Esophagus muscularis mucosa (tissue), 4 donors: ENCODE results near the gene ADAMTS14. TPM values are rescaled to one million over a fixed set of nuclear protein-coding genes. Genes with fewer than 3 reads are reported as not detected.

Source experiments
- DNase-seq: peaks from one replicate; pipeline ENCODE4 v3.0.0-alpha.2; 2017; ENCODE audit errors: extremely low spot score
- H3K27ac ChIP-seq, 4 donors: fragments of 200-600 bp; sonication (generic); replicated peaks in 1 of 4; 1 replicate in 3 of 4; 2 replicates in 1 of 4; pipeline ENCODE4 v1.5.1; 2016 to 2019; ENCODE audit warnings: mild to moderate bottlenecking in 1 of 4
- H3K27me3 ChIP-seq, 4 donors: fragments of 200-600 bp; sonication (generic); one replicate each; pipeline versions ENCODE4 v1.5.1 to v1.6.0; 2016 to 2019
- H3K36me3 ChIP-seq, 4 donors: fragments of 200-600 bp; sonication (generic); one replicate each; pipeline ENCODE4 v1.5.1; 2016 to 2019
- H3K4me1 ChIP-seq, 4 donors: fragments of 200-600 bp; sonication (generic); one replicate each; pipeline ENCODE4 v1.5.1; 2016 to 2019
- H3K4me3 ChIP-seq, 4 donors: fragments of 200-600 bp; sonication (generic); 1 replicate in 2 of 4; 2 replicates in 2 of 4; pipeline ENCODE4 v1.5.1; 2016 to 2019; ENCODE audit warnings: mild to moderate bottlenecking in 4 of 4, moderate library complexity in 1 of 4
- H3K9me3 ChIP-seq, 4 donors: fragments of 200-600 bp; sonication (generic); 1 replicate in 3 of 4; 2 replicates in 1 of 4; pipeline ENCODE4 v1.5.1; 2016 to 2019
- CTCF ChIP-seq, 3 experiments: fragments of 200-600 bp in 2 of 3; fragments of 450-650 bp in 1 of 3; sonication (generic) in 2 of 3; IDR thresholded peaks; one replicate each; pipeline ENCODE4 v1.5.1; 2017 to 2019; ENCODE audit warnings: antibody characterized with exemption in 3 of 3, mild to moderate bottlenecking in 2 of 3, moderate library complexity in 1 of 3
- EP300 ChIP-seq: sonication (generic); formaldehyde crosslinking; IDR thresholded peaks from one replicate; pipeline ENCODE4 v1.6.1; 2017; ENCODE audit warnings: antibody characterized with exemption
- POLR2A ChIP-seq: fragments of 450-650 bp; IDR thresholded peaks from one replicate; pipeline ENCODE4 v1.6.1; 2017; ENCODE audit warnings: antibody characterized with exemption, moderate library complexity, mild to moderate bottlenecking, low read depth
- POLR2AphosphoS5 ChIP-seq, 2 donors: sonication (generic); formaldehyde crosslinking; IDR thresholded peaks; one replicate each; pipeline ENCODE4 v1.6.1; 2017; ENCODE audit warnings: antibody characterized with exemption in 2 of 2
- WGBS: methylation state at CpG from one replicate; pipeline ENCODE4 v1.1.5; 2018; 5-methylcytosine and 5-hydroxymethylcytosine counted together
- intact Hi-C: fragments of 100-400 bp; cut with DNase I; formaldehyde crosslinking; loops from one replicate; pipeline ENCODE4 v1.15.1; 2023
- total RNA-seq, 4 donors: library from RNA; depleted of rRNA; stranded (reverse); fragments of >200 nt; gene quantifications; one replicate each; pipeline versions ENCODE4 v1.1.0 to v1.2.1, GENCODE V29; 2016

Gene ADAMTS14
- total RNA-seq, 4 donors from 2014 or later = 0.13 to 0.50 TPM; not detected in 2

GRCh38 chr10:70730955-70731354 lies 58.6 kb downstream of the ADAMTS14 start:
- Histone ChIP-seq H3K4me1 (peaks cover 0 to 4% (median 0%) of the 10 kb centered on the region in 4 donors), H3K9me3 (no peaks in the 10 kb centered on the region), H3K27me3 (no peaks in the 10 kb centered on the region), H3K4me3 (no peak overlapping the region), H3K36me3 (no peaks in the 10 kb centered on the region), H3K27ac (no peak overlapping the region)
- DNase-seq = no peak
- TF ChIP-seq CTCF (IDR thresholded peaks at IDR 0.05) = no peak
- TF ChIP-seq POLR2A = no peak
- no peak for TF ChIP-seq POLR2AphosphoS5 (IDR thresholded peaks at IDR 0.05)
- no peak for TF ChIP-seq EP300
- 73% methylated on average over 2 of the region's 2 CpGs for WGBS
- intact Hi-C loops = no loop called here

DNA sequence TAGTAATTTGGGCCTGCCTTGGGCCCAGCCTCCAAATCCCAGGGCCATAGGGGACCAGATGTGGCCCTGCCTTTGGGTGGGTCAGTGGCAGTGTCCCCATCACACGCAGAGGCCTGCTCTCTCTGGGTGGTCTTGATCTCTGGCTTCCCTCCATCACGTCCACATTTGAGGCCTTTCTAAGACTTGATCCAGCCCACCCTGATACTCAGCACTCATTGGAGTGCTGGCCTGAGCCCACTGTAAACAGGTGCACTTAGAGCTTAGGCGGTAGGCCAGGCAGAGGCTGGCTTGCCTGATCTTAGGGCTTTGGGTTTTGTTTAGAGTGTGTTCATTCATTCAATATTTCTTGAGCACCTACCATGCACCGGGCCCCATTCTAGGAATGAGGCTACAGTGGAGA lies 60.3 kb downstream of the ADAMTS14 start:
- Histone ChIP-seq H3K4me1 (peaks cover 0 to 4% (median 0%) of the 10 kb centered on the region in 4 donors), H3K27me3 (no peaks in the 10 kb centered on the region), H3K4me3 (no peak overlapping the region), H3K9me3 (no peaks in the 10 kb centered on the region), H3K27ac (no peak overlapping the region), H3K36me3 (no peaks in the 10 kb centered on the region)
- DNase-seq = no peak
- intact Hi-C loops = no loop called here
- 100% methylated on average over 4 of the region's 4 CpGs for WGBS
- TF ChIP-seq POLR2A (no peak), EP300 (no peak), POLR2AphosphoS5 (IDR thresholded peaks at IDR 0.05) (no peak), CTCF (IDR thresholded peaks at IDR 0.05) (no peak)

DNA sequence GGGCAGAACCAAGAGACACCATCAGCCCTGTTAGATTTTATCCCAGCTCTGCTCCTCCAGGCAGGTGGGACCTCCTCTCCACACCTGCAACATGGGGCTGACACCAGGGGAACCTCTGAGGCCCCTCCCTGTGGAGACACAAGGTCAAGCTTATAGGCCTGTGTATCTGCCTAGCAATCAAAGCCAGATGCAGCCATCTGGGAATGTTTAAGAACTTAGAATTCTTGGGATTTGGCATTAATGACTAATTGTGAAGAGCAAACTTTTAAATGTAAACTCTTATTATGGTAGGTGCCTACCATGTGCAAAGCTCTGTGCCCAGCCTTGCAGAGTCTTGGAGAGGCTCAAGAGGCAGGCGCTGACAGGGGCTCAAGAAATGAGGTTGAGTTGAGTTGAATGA lies 60.7 kb downstream of the ADAMTS14 start:
- TF ChIP-seq CTCF (IDR thresholded peaks at IDR 0.05) (no peak), POLR2A (no peak), EP300 (no peak), POLR2AphosphoS5 (IDR thresholded peaks at IDR 0.05) (no peak)
- Histone ChIP-seq H3K36me3 (no peaks in the 10 kb centered on the region), H3K9me3 (no peaks in the 10 kb centered on the region), H3K27ac (no peak overlapping the region), H3K4me3 (no peak overlapping the region), H3K27me3 (no peaks in the 10 kb centered on the region), H3K4me1 (peaks cover 0 to 4% (median 0%) of the 10 kb centered on the region in 4 donors)
- DNase-seq = no peak
- intact Hi-C loops = no loop called here
- 94% methylated on average over 1 of the region's 1 CpG for WGBS

DNA sequence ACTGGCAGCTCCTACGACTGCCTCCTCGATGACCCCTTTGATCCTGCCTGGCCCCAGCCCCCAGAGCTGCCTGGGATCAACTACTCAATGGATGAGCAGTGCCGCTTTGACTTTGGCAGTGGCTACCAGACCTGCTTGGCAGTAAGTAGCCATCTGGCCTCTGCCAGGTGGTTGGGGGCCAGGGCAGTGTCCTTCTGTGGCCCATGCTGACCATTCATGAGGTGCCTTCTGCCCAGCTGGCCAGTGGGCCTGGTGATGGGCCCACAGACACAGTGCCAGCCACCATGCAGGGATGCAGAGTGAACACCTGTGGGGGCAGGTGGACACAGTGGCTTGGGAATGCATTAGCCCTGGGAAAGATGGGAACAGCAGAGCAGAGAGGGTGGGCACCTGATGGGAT lies 62.9 kb downstream of the ADAMTS14 start:
- Histone ChIP-seq H3K36me3 (no peaks in the 10 kb centered on the region), H3K9me3 (no peaks in the 10 kb centered on the region), H3K27ac (no peak overlapping the region), H3K4me3 (no peak overlapping the region), H3K27me3 (no peaks in the 10 kb centered on the region), H3K4me1 (no peaks in the 10 kb centered on the region)
- TF ChIP-seq EP300 (no peak), CTCF (IDR thresholded peaks at IDR 0.05) (no peak), POLR2A (no peak), POLR2AphosphoS5 (IDR thresholded peaks at IDR 0.05) (no peak)
- intact Hi-C loops = no loop called here
- no peak for DNase-seq
- WGBS = 80% methylated on average over 3 of the region's 3 CpGs

DNA sequence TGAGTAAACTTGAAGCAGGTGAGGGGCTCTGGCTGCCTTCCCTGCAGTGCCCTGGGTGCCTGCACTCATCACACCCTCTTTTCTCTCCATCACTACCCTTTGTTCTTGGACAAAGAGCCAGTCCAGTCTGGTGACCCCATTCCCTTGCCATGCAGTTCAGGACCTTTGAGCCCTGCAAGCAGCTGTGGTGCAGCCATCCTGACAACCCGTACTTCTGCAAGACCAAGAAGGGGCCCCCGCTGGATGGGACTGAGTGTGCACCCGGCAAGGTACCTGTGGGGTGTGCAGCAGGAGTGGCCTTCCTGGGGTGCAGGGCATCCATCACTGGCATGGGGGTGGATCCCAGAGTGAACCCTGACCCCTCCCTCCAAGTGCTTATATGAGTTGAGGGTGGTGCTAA lies 64.2 kb downstream of the ADAMTS14 start:
- Histone ChIP-seq H3K36me3 (no peaks in the 10 kb centered on the region), H3K4me3 (no peak overlapping the region), H3K9me3 (no peaks in the 10 kb centered on the region), H3K4me1 (no peaks in the 10 kb centered on the region), H3K27ac (no peak overlapping the region), H3K27me3 (no peaks in the 10 kb centered on the region)
- TF ChIP-seq POLR2AphosphoS5 (IDR thresholded peaks at IDR 0.05) (no peak), EP300 (no peak), POLR2A (no peak), CTCF (IDR thresholded peaks at IDR 0.05) (no peak)
- DNase-seq = no peak
- intact Hi-C loops = no loop called here
- 76% methylated on average over 3 of the region's 3 CpGs for WGBS
